ENCODE results near the gene PIK3C2B. TPM values are rescaled to one million over a fixed set of nuclear protein-coding genes. Genes with fewer than 3 reads are reported as not detected.

The PIK3C2B gene
- total RNA-seq, 1 experiment from 2014 or later: 4.9 TPM

DNA sequence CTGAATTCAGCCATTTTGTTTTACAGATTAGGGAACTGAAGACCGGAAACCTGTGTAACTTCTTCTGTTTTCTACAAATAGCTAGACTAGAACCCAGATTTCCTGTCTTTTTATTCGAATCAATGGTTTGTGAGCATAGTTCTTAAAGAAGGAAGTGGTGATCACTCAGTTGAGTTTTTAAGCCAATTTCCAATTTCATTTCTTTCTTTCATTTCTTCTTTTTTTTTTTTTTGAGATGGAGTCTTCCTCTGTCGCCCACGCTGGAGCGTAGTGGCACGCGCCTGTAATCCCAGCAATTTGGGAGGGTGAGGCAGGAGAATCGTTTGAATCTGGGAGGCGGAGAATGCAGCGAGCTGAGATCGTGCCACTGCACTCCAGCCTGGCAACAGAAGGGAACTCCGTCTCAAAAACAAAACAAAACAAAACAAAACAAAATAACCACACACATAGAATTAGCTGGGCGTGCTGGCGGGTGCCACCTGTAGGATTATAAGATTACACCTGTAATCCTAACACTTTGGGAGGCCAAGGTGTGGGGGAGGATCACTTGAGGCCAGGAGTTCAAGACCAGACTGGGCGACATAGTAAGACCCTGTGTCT is 18.6 kb upstream of the PIK3C2B start:
- no peak for DNase-seq (ENCODE audit: low read depth, low spot score)
- in situ Hi-C loops (cut with HindIII; ENCODE audit: low pct_unique_long_range_greater_than_20kb, low sequenced_read_pairs): no loop called here

DNA sequence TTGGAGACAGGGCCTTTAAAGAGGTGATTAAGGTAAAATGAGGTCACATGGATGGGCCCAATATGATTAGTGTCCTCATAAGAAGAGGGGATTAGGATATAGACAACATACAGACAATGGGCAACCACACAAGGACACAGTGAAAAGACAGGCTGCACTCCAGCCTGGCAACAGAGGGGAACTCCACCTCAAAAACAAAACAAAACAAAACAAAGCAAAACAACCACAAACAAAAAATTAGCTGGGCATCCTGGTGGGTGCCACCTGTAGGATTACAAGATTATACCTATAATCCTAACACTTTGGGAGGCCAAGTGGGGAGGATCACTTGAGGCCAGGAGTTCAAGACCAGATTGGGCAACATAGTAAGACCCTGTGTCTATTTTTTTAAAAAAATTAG is 16.8 kb upstream of the PIK3C2B start:
- DNase-seq (ENCODE audit: low read depth, low spot score): no peak
- in situ Hi-C loops (cut with HindIII; ENCODE audit: low pct_unique_long_range_greater_than_20kb, low sequenced_read_pairs): no loop called here

DNA sequence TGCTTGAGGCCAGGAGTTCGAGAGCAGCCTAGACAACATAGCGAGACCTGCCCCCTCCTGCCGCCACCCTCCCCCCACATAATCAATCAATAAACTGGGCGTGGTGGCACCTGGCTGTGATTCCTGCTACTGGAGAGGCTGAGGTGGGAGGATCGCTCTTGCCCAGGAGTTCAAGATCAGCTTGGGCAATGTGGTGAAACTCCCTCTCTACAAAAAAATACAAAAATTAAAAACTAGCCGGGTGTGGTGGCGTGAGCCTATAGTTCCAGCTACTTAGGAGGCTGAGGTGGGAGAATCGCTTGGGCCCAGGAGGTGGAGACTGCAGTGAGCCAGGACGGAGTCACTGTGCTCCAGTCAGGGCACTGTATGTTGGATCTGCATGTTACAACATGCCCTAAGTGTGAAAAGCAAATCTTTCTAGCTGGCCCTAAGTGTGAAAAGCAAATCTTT is 14.6 kb upstream of the PIK3C2B start:
- DNase-seq (ENCODE audit: low read depth, low spot score): no peak
- in situ Hi-C loops (cut with HindIII; ENCODE audit: low pct_unique_long_range_greater_than_20kb, low sequenced_read_pairs): no loop called here

DNA sequence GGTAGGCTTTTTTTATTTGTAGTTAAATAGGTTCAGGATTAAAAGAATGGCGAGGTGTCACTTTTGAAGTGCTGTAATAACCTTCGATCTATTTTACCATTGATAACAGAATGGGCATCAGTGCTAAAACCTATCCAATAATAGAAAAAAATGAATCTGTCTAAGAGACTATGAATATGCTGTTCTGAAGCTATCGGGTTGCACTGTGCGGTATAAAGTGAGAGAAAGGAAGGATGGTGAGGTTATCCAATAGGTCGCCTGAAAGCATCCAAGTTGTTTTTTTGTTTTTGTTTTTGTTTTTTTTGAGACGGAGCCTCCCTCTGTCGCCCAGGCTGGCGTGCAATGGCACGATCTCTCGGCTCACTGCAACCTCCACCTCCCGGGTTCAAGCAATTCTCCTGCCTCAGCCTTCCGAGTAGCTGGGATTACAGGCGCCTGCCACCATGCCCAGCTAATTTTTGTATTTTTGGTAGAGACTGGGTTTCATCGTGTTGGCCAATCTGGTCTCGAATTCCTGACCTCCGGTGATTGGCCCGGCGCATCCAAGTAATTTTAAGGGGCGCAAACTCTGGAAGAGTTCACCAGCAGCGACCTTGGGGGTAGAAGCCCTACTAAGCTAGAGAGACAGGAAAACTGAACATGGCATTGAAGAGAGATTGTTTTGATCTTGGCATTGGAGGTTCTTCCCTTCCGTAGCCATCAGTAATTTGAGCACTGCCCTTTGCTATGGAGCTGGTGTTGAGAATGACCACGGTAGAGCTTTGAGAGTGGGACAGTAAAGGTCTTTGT is 12.9 kb upstream of the PIK3C2B start:
- in situ Hi-C loops (cut with HindIII; ENCODE audit: low pct_unique_long_range_greater_than_20kb, low sequenced_read_pairs): no loop called here
- DNase-seq (ENCODE audit: low read depth, low spot score): peak; percentile 87

DNA sequence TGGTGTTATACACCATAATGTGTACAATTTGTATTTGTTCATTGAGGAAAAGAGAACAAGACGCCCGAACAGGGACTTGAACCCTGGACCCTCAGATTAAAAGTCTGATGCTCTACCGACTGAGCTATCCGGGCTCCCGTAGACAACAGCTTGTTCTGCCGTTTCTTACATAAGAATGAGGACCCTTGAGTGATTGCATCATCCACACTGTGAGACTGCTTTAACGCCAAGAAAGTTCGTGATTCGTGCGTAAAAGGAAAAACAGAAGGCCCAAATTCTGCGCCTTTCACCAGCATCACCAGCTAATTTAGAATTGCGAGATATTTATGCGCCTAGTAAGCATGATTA is 12.3 kb upstream of the PIK3C2B start:
- in situ Hi-C loops (cut with HindIII; ENCODE audit: low pct_unique_long_range_greater_than_20kb, low sequenced_read_pairs): no loop called here
- DNase-seq (ENCODE audit: low read depth, low spot score): peak; percentile 94

DNA sequence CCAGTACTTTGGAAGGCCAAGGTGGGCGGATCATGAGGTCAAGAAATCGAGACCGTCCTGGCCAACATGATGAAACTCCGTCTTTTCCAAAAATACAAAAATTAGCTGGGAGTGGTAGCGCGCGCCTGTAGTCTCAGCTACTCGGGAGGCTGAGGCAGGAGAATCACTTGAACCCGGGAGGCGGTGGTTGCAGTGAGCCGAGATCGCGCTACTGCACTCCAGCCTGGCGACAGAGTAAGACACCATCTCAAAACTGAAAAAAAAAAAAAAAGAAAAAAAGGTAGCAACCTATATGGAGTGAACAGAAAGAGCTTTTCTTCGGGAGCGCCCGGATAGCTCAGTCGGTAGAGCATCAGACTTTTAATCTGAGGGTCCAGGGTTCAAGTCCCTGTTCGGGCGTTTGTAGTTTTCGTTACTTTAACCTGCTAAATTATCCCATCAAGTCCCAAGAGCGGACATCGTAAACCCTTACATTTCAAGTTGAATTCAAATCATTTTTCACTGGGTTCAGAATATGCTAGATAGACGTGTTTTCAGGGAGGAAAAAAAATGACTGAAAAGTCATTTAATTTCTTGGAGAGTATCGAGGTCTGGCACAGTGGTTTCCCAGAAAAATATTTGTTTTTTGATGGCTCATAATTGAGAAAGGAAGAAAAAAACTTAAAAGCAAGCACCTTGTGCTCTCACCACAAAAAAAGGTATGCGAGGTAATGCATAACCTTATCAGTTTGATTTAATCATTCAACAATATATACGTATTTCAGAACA is 11.8 kb upstream of the PIK3C2B start:
- peak; percentile 94 for DNase-seq (ENCODE audit: low read depth, low spot score)
- in situ Hi-C loops (cut with HindIII; ENCODE audit: low pct_unique_long_range_greater_than_20kb, low sequenced_read_pairs): no loop called here

DNA sequence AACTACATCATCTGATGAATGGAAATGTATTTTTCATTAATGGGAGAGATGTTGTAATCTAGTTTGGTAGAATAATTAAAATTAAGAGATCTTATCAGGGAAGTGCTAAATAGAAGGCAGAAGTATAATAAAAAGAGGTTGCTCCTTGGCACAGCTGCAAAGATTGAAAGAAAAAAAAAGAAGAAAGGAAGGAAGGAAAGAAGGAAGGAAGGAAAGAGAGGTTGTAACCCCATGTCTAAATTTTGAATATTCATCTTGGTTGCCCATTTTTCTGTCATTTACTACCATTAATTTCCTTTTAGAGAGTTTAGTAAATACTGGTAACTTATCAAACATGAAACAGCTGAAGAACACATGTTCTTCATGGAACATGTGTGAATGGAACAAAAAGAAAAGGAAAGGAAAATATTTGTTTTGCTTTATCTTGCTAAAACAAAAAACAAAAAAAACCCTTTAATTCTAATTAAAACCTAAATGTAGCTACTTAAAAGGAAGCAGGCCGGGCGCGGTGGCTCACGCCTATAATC is 11.1 kb upstream of the PIK3C2B start:
- no peak for DNase-seq (ENCODE audit: low read depth, low spot score)
- in situ Hi-C loops (cut with HindIII; ENCODE audit: low pct_unique_long_range_greater_than_20kb, low sequenced_read_pairs): no loop called here

DNA sequence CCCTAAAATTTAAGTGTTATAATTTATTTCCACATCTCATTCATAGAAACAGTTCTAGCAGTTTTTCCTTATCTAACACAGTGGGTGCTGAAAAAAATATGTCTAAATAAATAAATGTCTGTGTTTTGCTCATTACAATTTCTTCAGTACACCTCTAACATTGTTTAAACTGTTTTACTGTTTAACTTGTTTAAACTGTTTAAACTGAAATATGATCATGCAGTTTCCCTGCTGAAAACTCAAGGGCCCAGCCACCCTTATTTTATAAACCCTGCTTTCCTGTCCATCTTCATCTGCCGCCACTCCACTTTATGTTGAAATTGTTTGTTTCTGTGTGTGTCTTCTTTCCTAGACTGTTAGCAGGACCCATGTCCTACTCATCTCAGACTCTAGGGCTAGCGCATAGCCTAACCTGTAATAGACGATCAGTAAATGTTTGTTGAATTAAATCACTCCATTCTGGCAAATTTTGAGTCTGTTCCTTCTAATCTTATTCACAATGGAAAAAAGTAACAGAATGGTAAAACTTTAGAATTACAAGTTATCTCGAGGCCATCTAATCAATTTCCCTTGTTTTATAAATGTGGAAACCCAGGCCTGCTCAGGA is 9.4 kb upstream of the PIK3C2B start:
- in situ Hi-C loops (cut with HindIII; ENCODE audit: low pct_unique_long_range_greater_than_20kb, low sequenced_read_pairs): no loop called here
- DNase-seq (ENCODE audit: low read depth, low spot score): no peak

DNA sequence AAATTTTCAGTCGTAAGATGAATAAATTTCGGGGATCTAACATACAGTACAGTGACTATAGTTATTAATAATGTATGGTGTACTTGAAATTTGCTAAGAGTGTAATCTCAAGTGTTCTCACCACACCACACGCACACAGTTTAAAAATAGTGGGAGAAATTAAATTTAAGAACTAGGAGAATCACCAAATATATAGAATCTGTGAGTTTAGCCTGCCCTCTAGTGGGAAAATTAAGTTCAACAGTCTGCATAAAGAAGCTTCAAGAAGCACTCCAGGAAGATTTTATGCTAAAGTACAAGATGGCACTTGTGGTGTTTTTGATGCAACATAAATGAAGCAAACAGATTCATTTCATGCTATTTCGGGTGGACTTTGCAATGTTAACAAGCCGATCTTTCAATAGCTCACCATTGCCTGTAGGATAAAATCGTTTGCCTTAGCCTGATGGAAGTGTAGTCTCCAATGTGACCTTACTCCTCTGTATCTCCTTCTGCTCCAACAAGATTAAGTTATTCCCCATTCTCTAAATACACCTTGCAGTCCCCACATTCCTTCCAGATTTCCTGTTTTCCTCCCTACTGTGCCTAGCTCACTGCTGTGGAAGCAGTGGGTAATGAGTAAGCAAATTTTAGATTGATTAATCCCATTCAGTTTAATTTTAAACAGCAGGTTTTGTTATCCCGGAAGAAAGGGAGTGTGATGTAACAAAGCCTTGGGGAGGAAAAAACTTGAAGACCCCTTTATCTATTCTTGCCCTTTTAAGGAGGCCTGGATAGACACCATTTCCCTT is 8.7 kb upstream of the PIK3C2B start:
- peak; percentile 80 for DNase-seq (ENCODE audit: low read depth, low spot score)
- in situ Hi-C loops (cut with HindIII; ENCODE audit: low pct_unique_long_range_greater_than_20kb, low sequenced_read_pairs): no loop called here

DNA sequence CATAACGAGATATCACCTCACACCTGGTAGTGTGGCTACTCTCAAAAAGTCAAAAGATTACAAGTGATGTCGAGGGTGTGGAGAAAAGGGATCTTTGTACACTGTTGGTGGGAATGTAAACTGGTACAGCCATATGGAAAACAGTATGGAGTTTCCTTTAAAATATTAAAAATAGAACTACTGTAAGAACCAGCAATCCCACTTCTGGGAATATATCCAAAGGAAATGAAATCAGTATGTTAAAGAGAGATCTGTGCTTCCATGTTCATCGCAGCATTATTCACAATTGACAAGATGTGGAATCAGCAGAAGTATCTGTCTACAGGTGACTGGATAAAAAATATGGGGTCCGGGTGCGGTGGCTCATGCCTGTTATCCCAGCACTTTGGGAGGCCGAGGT is 7.6 kb upstream of the PIK3C2B start:
- in situ Hi-C loops (cut with HindIII; ENCODE audit: low pct_unique_long_range_greater_than_20kb, low sequenced_read_pairs): no loop called here
- DNase-seq (ENCODE audit: low read depth, low spot score): no peak

DNA sequence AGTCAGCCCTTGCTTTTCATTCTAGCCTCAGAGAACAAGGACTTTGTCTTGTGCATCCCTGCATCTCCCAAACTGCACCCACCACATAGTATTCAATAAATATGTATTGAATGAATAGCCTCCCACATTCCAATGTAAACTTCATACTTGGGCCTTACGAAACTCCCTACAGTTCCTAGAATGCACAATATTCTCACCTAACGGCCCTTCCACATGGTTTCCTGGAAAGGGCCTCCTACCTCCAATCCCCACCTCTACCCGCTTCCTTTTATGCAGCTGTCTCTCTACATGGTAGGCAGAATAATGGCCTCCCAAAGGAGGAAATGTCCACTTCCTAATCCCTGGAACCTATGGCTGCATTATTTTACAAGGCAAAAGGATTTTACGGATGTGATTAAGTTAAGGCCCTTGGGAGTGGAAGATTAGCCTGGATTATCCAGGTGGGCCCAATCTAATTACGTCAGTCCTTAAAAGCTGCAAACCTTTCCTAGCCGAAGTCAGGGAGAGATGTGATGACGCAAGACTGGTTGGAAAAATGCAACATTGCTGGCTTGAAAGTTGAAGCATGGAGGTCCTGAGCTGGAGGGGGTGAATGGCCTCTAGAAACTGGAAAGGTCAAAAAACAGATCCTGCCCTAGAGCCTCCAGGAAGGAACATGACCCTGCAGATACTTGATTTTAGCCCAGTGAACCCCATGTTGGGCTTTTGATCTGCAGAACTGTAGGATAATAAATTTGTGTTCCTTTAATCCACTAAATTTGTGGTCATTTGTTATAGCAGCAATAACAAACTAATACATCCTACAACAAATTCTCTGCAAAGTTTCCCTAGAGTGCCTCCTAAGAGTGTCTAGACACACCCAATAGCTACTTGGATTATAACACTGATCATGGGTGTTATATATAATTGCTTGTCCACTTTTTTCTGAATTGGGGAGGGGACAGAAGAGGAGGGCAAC is 5.2 kb upstream of the PIK3C2B start:
- DNase-seq (ENCODE audit: low read depth, low spot score): no peak
- in situ Hi-C loops (cut with HindIII; ENCODE audit: low pct_unique_long_range_greater_than_20kb, low sequenced_read_pairs): no loop called here

DNA sequence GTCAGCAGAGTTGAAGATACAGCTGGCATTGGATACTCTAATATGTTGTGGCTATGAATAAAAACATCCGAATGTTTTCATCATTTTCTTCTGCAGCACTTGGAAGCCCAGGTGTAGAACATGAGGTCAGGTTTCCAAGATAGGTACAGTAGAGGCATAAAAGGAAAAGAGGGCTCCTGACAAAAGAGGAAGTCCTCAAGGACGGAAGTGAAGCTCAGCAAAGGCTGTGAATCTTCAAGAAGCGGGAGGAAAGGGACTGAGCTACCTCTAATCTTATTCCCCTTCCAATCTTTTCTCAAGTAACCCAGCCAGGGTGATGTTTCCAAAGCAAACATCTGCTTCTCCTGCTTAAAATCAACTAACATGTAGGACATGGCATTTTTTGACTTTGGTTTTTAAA is 4.4 kb upstream of the PIK3C2B start:
- in situ Hi-C loops (cut with HindIII; ENCODE audit: low pct_unique_long_range_greater_than_20kb, low sequenced_read_pairs): no loop called here
- DNase-seq (ENCODE audit: low read depth, low spot score): no peak

DNA sequence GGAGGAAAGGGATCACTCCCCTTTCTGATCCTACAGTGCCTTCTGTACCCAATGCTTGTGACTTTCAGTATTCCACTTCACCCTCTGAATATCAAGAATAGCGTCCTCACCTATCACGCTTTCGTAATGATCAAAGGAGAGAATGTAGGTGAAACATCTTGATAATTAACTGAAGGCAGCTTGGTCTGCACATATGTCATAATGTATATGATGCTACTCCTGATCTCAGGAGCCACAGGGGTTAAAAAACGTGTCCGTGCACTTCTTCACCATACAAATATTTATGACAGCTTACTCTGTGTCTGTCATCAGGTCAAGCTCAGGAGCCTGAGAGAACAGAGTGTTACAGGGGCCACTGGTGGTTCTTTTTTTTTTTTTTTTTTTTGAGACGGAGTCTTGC is 1.2 kb upstream of the PIK3C2B start:
- in situ Hi-C loops (cut with HindIII; ENCODE audit: low pct_unique_long_range_greater_than_20kb, low sequenced_read_pairs): no loop called here
- no peak for DNase-seq (ENCODE audit: low read depth, low spot score)

DNA sequence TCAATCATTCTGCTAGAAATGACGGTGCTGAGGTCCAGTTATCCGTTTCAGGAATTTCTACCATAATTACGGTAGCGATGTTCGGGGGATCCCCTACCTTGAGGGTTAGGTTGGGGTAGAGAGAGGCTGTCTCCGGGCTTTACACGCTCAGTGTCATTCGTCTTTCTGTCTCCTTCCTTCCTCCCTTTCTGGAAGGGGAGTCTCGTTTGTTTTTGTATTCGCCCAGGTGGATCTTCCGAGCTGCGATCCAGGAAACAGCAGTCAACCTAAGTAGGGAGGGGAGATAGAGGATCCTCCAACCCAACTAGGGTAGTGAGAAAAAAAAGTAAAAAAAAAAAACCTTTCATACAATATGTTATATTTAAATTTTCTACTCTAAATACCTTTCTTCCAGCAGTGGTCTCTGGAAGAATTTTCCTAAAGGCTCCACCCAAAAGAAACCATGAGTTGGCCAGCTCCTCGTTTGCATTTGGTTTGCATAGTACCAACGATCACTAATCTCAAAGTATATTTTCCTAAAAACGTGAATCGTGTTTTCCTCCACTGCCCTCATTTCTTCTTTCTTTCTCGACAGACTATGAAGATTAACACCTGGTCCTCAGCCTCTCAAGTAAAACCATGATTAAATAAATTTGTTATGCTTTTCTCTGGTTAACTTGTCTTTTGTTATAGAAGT is 611 bp upstream of the PIK3C2B start:
- DNase-seq (ENCODE audit: low read depth, low spot score): no peak
- in situ Hi-C loops (cut with HindIII; ENCODE audit: low pct_unique_long_range_greater_than_20kb, low sequenced_read_pairs): no loop called here

DNA sequence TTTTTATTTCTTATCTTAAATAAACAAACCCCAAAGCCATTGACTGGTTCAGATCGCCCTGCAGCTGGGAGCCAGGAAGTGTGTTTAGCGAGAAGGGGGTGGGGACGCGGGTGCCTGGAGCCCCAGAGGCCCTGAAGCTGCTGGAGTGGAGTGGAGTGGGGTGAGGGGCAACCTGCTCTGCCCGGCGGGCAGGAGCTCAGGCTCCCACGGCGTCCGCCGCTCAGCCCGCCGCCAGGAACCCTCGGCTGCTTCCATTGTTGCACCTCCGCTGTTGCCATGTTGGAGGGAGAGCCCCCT is 673 bp downstream of the PIK3C2B start:
- in situ Hi-C loops (cut with HindIII; ENCODE audit: low pct_unique_long_range_greater_than_20kb, low sequenced_read_pairs): no loop called here
- no peak for DNase-seq (ENCODE audit: low read depth, low spot score)
